NCI-H2196 treated with DMSO at 0.1 percent for 48 hours (cell line): Measurements from ENCODE around the gene DPH5.
"Not testable (repeated sequence)": the region's sequence is repeated elsewhere in the genome, so short reads cannot be mapped to it uniquely, and the experiment has no call there.

Experiments used
- DNase-seq: peaks from one replicate; lab custom pipeline; 2025; ENCODE audit not compliant: unreplicated experiment; lab: John Stamatoyannopoulos, UW

The DPH5 gene

GRCh38 chr1:101032129-101032528 lies 6.5 kb upstream of the DPH5 start:
- not testable (repeated sequence) for DNase-seq

GRCh38 chr1:101030881-101031280 lies 5.3 kb upstream of the DPH5 start:
- no peak for DNase-seq

GRCh38 chr1:101029184-101029583 lies 3.6 kb upstream of the DPH5 start:
- no peak for DNase-seq

- DNase-seq = no peak
Observed at GRCh38 chr1:101028466-101028865, 2.9 kb upstream of the DPH5 start.

- no peak for DNase-seq
Observed at GRCh38 chr1:101027194-101027772, 1.7 kb upstream of the DPH5 start.

GRCh38 chr1:101026430-101026788 lies 825 bp upstream of the DPH5 start:
- no peak for DNase-seq

- no peak for DNase-seq
Observed at GRCh38 chr1:101025283-101025656, 314 bp downstream of the DPH5 start.

- DNase-seq = no peak
Observed at GRCh38 chr1:101022294-101022693, 3.3 kb downstream of the DPH5 start.

GRCh38 chr1:101017448-101017847 lies 8.1 kb downstream of the DPH5 start:
- DNase-seq = no peak

- no peak for DNase-seq
Observed at GRCh38 chr1:101013776-101014175, 11.8 kb downstream of the DPH5 start.

GRCh38 chr1:101008229-101008834 lies 17.3 kb downstream of the DPH5 start:
- DNase-seq = no peak

GRCh38 chr1:101006553-101006952 lies 19.0 kb downstream of the DPH5 start:
- DNase-seq = no peak

GRCh38 chr1:101005871-101006270 lies 19.7 kb downstream of the DPH5 start:
- no peak for DNase-seq

- DNase-seq = no peak
Observed at GRCh38 chr1:101005183-101005582, 20.4 kb downstream of the DPH5 start.

- DNase-seq = no peak
Observed at GRCh38 chr1:101004670-101005069, 20.9 kb downstream of the DPH5 start.

GRCh38 chr1:101004061-101004460 lies 21.5 kb downstream of the DPH5 start:
- DNase-seq = no peak

GRCh38 chr1:101003012-101003650 lies 22.5 kb downstream of the DPH5 start:
- no peak for DNase-seq

GRCh38 chr1:101002551-101002950 lies 23.0 kb downstream of the DPH5 start:
- DNase-seq = no peak

- DNase-seq = no peak
Observed at GRCh38 chr1:101000131-101000873, 25.3 kb downstream of the DPH5 start.

GRCh38 chr1:100998426-100998825 lies 27.2 kb downstream of the DPH5 start:
- no peak for DNase-seq

GRCh38 chr1:100995198-100995988 lies 30.2 kb downstream of the DPH5 start:
- no peak for DNase-seq
